ENCODE results near the gene IGFBP2. TPM values are rescaled to one million over a fixed set of nuclear protein-coding genes. Genes with fewer than 3 reads are reported as not detected.

The IGFBP2 gene
- total and polyA plus RNA-seq, 10 donors, result 61.3 to 334 (median 257) TPM

- DNase-seq, result no peak
- H3K27ac ChIP-seq, result no peak overlapping the region
- no peak overlapping the region for H3K4me3 ChIP-seq
- TF ChIP-seq CTCF (IDR thresholded peaks at IDR 0.05 in 8 of 11, conservative IDR thresholded peaks at IDR 0.05 in 3 of 11) (no peak), POLR2A (IDR thresholded peaks at IDR 0.05) (no peak), POLR2AphosphoS5 (IDR thresholded peaks at IDR 0.05) (no peak)
- H3K9me3 ChIP-seq, result no peaks in the 10 kb centered on the region
- WGBS, 5 donors, result 81 to 95% (median 88%) methylated on average over 12 of the region's 12 CpGs
- H3K4me1 ChIP-seq, result peaks cover 0 to 11% (median 5%) of the 10 kb centered on the region in 6 donors
- intact Hi-C loops (cut with DNase I; ENCODE audit: low total_unique reads), result no loop called here
- H3K27me3 ChIP-seq (replicated peaks in 1 of 7), result peaks cover 0 to 23% (median 0%) of the 10 kb centered on the region in 7 donors
- no peaks in the 10 kb centered on the region for H3K36me3 ChIP-seq
These were observed 31.4 kb upstream of the IGFBP2 start for GRCh38 chr2:216601632-216602409.

GRCh38 chr2:216603010-216603883, 30.0 kb upstream of the IGFBP2 start:
- H3K4me3 ChIP-seq, result no peak overlapping the region
- intact Hi-C loops (cut with DNase I; ENCODE audit: low total_unique reads), result no loop called here
- DNase-seq, result no peak
- H3K4me1 ChIP-seq, result peaks cover 0 to 9% (median 5%) of the 10 kb centered on the region in 6 donors
- H3K27ac ChIP-seq, result no peak overlapping the region
- H3K27me3 ChIP-seq (replicated peaks in 1 of 7), result peaks cover 0 to 32% (median 0%) of the 10 kb centered on the region in 7 donors
- no peak for TF ChIP-seq POLR2A (IDR thresholded peaks at IDR 0.05)
- H3K9me3 ChIP-seq, result no peaks in the 10 kb centered on the region
- 70 to 82% (median 73%) methylated on average over 9 of the region's 9 CpGs for WGBS, 5 donors
- H3K36me3 ChIP-seq, result no peaks in the 10 kb centered on the region

- DNase-seq, result no peak
- Histone ChIP-seq H3K4me3 (no peak overlapping the region), H3K36me3 (no peaks in the 10 kb centered on the region), H3K27ac (no peak overlapping the region), H3K4me1 (peaks cover 0 to 9% (median 5%) of the 10 kb centered on the region in 6 donors), H3K27me3 (replicated peaks in 1 of 7) (peaks cover 0 to 32% (median 0%) of the 10 kb centered on the region in 7 donors), H3K9me3 (no peaks in the 10 kb centered on the region)
- TF ChIP-seq POLR2AphosphoS5 (IDR thresholded peaks at IDR 0.05), result no peak
- WGBS, 5 donors, result 93 to 97% (median 95%) methylated on average over 3 of the region's 3 CpGs
- intact Hi-C loops (cut with DNase I; ENCODE audit: low total_unique reads), result no loop called here
These were observed 29.4 kb upstream of the IGFBP2 start for GRCh38 chr2:216603884-216604245.

- no peak overlapping the region for H3K4me3 ChIP-seq
- H3K27ac ChIP-seq, result no peak overlapping the region
- H3K4me1 ChIP-seq, result peaks cover 0 to 9% (median 5%) of the 10 kb centered on the region in 6 donors
- H3K36me3 ChIP-seq, result no peaks in the 10 kb centered on the region
- intact Hi-C loops (cut with DNase I; ENCODE audit: low total_unique reads), result no loop called here
- H3K27me3 ChIP-seq (replicated peaks in 1 of 7), result peaks cover 0 to 32% (median 0%) of the 10 kb centered on the region in 7 donors
- no peaks in the 10 kb centered on the region for H3K9me3 ChIP-seq
- no peak for DNase-seq
- TF ChIP-seq CTCF (IDR thresholded peaks at IDR 0.05 in 8 of 11, conservative IDR thresholded peaks at IDR 0.05 in 3 of 11) (no peak), POLR2A (IDR thresholded peaks at IDR 0.05) (no peak), POLR2AphosphoS5 (IDR thresholded peaks at IDR 0.05) (no peak)
These were observed 28.8 kb upstream of the IGFBP2 start for GRCh38 chr2:216604458-216604857.

All from spleen (tissue), 11 donors.